ENCODE data around the gene RHEBL1. TPM values are rescaled to one million over a fixed set of nuclear protein-coding genes. Genes with fewer than 3 reads are reported as not detected.

RHEBL1 gene
- total and polyA plus RNA-seq, 9 donors, result 0.18 to 1.2 (median 0.45) TPM; not detected in 2

DNA sequence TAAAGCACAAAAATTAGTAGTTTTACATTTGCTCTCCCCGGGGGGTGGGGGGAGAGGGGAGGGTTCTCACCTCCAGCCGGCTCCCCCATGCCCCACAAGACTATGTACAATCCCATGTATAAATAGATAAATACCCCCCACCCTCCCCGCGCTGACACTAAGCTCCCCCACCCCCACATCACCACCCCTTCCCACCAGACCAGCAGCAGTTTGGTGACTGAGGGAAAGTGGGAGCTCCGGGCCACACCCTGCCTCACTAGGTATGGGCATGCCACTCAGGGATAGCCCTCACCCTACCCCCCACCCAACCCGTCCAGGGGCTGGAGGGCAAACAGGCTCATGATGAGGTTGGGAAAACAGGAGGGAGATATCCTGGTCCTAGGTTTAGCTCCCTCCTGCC is 49.3 kb downstream of the RHEBL1 start:
- Histone ChIP-seq H3K27me3 (no peaks in the 10 kb centered on the region), H3K4me1 (ENCODE audit: insufficient read depth) (peaks cover 2% of the 10 kb centered on the region), H3K36me3 (no peaks in the 10 kb centered on the region), H3K4me3 (no peak overlapping the region), H3K27ac (no peak overlapping the region), H3K9me3 (no peaks in the 10 kb centered on the region)
- peak in 1 of 5 donors; percentile 19 for DNase-seq
- WGBS, 3 donors, result 74 to 82% (median 79%) methylated on average over 6 of the region's 6 CpGs
- TF ChIP-seq, protein P1, sequence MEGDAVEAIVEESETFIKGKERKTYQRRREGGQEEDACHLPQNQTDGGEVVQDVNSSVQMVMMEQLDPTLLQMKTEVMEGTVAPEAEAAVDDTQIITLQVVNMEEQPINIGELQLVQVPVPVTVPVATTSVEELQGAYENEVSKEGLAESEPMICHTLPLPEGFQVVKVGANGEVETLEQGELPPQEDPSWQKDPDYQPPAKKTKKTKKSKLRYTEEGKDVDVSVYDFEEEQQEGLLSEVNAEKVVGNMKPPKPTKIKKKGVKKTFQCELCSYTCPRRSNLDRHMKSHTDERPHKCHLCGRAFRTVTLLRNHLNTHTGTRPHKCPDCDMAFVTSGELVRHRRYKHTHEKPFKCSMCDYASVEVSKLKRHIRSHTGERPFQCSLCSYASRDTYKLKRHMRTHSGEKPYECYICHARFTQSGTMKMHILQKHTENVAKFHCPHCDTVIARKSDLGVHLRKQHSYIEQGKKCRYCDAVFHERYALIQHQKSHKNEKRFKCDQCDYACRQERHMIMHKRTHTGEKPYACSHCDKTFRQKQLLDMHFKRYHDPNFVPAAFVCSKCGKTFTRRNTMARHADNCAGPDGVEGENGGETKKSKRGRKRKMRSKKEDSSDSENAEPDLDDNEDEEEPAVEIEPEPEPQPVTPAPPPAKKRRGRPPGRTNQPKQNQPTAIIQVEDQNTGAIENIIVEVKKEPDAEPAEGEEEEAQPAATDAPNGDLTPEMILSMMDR (IDR thresholded peaks at IDR 0.05), result no peak
- no peak for TF ChIP-seq POLR2A (IDR thresholded peaks at IDR 0.05)
- no peak for TF ChIP-seq EP300 (IDR thresholded peaks at IDR 0.05)
- intact Hi-C loops (cut with DNase I), result no loop called here

DNA sequence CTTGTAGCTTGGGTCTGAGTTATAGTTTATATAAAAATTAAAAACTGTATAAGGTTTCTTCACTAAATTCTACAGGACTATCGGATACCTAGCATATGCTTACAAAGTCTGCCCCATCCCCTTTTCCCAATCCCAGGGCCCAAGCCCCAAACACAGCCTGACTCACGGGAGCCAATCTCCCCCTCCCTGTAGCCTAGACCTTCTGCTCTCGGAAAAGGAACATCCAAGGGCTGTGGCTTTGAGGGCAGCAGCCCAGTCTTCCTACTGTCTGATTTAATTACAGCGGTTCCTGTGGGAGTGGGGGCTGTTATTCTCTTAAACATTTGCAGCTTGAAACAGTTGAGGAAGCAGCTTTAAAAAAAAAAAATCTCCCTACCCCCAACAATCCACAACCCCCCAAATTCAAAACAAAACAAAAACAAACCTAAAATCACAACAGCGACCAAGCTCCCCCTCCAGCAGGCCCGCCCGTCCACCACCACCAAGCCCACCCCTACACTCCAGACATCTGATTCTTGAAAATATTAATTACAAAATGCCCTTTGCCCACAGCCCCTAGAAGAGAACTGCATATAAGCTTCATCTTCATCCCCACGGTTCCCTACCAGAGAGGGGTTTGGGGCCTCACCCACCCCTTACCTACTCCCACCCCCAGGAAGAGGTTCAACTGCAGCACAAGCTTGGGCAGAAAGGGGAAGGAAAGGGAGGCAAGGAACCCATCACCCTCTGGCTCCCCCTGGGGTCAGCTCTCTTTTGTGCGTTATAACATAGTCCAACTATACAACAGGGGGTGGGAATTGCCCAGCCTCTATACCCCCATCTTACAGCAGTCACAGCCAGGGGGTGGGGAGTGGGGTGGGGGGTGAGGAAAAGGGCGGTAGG is 50.1 kb downstream of the RHEBL1 start:
- DNase-seq, result peak in 2 of 5 donors; percentile 35 to 52
- intact Hi-C loops (cut with DNase I), result loop anchor here in 1 of 4 donors (10.0 kb wide), 1 partner anchor 95 kb away; the partner anchor contains the start of gene LMBR1L
- Histone ChIP-seq H3K4me1 (ENCODE audit: insufficient read depth) (peaks cover 2% of the 10 kb centered on the region), H3K4me3 (peak overlapping the region; percentile 76), H3K27me3 (no peaks in the 10 kb centered on the region), H3K36me3 (no peaks in the 10 kb centered on the region), H3K9me3 (no peaks in the 10 kb centered on the region), H3K27ac (no peak overlapping the region)
- TF ChIP-seq, protein P1 (IDR thresholded peaks at IDR 0.05), result no peak
- TF ChIP-seq POLR2A (IDR thresholded peaks at IDR 0.05) (no peak), EP300 (IDR thresholded peaks at IDR 0.05) (no peak)
- WGBS, 3 donors, result 36 to 41% (median 41%) methylated on average over 10 of the region's 10 CpGs

DNA sequence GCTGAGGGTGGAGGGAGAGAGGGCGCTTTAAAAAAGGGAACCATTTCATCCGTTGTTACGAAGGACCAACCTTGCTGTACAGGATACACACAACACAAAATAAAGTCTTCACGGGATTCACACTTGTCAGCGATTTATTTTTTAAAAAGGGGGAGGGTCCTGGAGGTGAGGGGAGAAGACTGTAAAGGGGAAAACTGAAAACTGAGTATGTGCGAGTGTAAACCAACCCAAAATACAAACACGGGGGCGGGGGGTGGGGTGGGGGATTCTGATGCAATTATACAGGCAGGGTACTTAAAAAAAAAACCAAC is 50.7 kb downstream of the RHEBL1 start:
- intact Hi-C loops (cut with DNase I), result loop anchor here in 1 of 4 donors (10.0 kb wide), 1 partner anchor 96 kb away; the partner anchor contains the start of gene LMBR1L
- Histone ChIP-seq H3K36me3 (no peaks in the 10 kb centered on the region), H3K4me1 (ENCODE audit: insufficient read depth) (peaks cover 2% of the 10 kb centered on the region), H3K27ac (peak overlapping the region; percentile 54 to 66), H3K9me3 (no peaks in the 10 kb centered on the region), H3K4me3 (peak overlapping the region; percentile 76), H3K27me3 (no peaks in the 10 kb centered on the region)
- TF ChIP-seq POLR2A (IDR thresholded peaks at IDR 0.05), result no peak
- TF ChIP-seq, protein P1 (IDR thresholded peaks at IDR 0.05), result no peak
- TF ChIP-seq EP300 (IDR thresholded peaks at IDR 0.05), result no peak
- no peak for DNase-seq
- WGBS, 3 donors, result 1 to 2% (median 2%) methylated on average over 8 of the region's 8 CpGs

DNA sequence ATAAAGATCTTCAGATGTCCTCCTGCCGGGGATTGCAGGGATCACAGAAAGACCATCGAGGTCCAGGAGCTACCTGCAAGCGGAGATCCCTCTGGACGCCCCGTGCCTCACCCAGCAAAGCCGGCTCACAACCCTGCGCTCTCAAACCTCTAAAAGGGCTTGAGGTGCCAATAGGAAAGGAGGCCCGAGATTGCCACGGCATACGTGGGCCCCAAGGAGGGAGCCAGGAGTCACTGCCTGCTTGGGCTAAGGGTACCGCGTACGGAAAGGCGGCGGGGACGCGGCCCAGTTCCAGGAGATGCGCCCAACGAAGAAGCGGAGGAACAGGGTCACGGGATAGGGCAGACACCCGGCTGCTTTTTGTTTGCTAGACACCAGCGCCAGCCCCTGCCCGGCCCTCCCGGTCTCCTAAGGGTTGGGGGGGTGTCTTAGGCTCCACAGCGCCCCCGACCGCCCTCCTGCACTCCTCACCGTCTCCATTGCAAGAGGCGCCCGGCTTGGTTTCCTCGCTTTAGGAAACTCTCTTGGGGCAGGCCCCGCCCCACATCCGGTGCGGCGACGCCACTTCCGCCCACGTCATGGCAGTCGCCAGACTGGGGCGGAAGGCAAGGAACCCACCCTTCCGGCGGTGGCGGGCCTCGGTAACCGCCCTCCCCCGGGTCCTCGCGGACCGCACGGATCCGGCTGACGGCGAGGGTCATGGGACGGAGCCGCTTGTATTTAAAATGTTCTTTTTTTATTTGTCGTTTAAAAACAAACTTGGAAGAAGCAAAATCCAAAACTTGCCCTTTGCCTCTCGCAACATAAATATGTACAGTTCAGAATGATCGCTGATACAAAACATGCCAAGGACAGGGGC is 51.3 kb downstream of the RHEBL1 start, which contains the start of gene PRKAG1:
Gene PRKAG1, minus strand, starts transcription at position 516 of the 859 bp plus-strand sequence. Its CDS starts 36 bp downstream, at position 480.
- TF ChIP-seq EP300 (IDR thresholded peaks at IDR 0.05) (no peak), POLR2A (IDR thresholded peaks at IDR 0.05) (peak; percentile 89)
- TF ChIP-seq, protein P1 (IDR thresholded peaks at IDR 0.05), result peak; percentile 8 to 40 (median 37)
- H3K27ac ChIP-seq, result peak within 1 kb of the TSS; percentile 54 to 66
- H3K36me3 ChIP-seq, result no peaks in the 10 kb centered on the region
- peaks cover 2% of the 10 kb centered on the region for H3K4me1 ChIP-seq (ENCODE audit: insufficient read depth)
- 0% methylated on average over 54 to 59 of the region's 59 CpGs for WGBS, 3 donors
- DNase-seq, result peak; percentile 93 to 97 (median 95)
- no peaks in the 10 kb centered on the region for H3K9me3 ChIP-seq
- H3K27me3 ChIP-seq, result no peaks in the 10 kb centered on the region
- peak within 1 kb of the TSS; percentile 76 for H3K4me3 ChIP-seq
- intact Hi-C loops (cut with DNase I), result loop anchor here in 1 of 4 donors (10.0 kb wide), 1 partner anchor 96 kb away; the partner anchor contains the start of gene LMBR1L

All from ovary (tissue), 9 donors.